NB4 (cell line): Measurements from ENCODE around the gene MPRIP.

ENCODE experiments used
- CTCF ChIP-seq: IDR thresholded peaks from one replicate; pipeline ENCODE4 v1.5.1; 2012; ENCODE audit warnings: low read depth, low read length
- MYC ChIP-seq: IDR thresholded peaks from 2 replicates; pipeline ENCODE4 v1.6.1; 2011; ENCODE audit warnings: low read depth, low read length
- POLR2A ChIP-seq: IDR thresholded peaks from 2 replicates; pipeline ENCODE4 v1.6.1; 2011; ENCODE audit warnings: mild to moderate bottlenecking; ENCODE audit not compliant: insufficient read length; ENCODE audit errors: extremely low read depth
- TF ChIP-seq, protein P1 (sequence below): IDR thresholded peaks from 2 replicates; pipeline ENCODE4 v1.6.1; 2011; ENCODE audit warnings: low read depth, low read length

DNA sequence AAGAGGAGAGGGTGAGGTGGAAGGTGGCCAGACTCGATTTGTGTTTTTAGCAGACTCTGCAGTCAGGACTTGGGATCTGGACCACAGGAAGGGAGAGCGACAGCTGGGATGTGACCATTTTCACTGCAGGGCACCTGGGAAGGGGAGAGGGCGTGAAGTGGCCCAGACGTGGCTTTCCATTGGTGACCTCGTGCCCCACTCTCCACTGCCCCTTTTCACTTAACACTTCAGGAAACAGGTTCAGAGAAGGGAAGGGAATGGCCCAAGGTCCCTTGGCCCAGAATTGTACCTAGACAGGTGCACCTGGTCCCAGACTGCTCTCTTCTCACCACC lies 22.9 kb upstream of the MPRIP start:
- TF ChIP-seq POLR2A (no peak), CTCF (no peak), MYC (no peak)
- TF ChIP-seq, protein P1, sequence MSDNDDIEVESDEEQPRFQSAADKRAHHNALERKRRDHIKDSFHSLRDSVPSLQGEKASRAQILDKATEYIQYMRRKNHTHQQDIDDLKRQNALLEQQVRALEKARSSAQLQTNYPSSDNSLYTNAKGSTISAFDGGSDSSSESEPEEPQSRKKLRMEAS: no peak
